ENCODE measurements around the gene COL4A1.

Gene COL4A1

DNA sequence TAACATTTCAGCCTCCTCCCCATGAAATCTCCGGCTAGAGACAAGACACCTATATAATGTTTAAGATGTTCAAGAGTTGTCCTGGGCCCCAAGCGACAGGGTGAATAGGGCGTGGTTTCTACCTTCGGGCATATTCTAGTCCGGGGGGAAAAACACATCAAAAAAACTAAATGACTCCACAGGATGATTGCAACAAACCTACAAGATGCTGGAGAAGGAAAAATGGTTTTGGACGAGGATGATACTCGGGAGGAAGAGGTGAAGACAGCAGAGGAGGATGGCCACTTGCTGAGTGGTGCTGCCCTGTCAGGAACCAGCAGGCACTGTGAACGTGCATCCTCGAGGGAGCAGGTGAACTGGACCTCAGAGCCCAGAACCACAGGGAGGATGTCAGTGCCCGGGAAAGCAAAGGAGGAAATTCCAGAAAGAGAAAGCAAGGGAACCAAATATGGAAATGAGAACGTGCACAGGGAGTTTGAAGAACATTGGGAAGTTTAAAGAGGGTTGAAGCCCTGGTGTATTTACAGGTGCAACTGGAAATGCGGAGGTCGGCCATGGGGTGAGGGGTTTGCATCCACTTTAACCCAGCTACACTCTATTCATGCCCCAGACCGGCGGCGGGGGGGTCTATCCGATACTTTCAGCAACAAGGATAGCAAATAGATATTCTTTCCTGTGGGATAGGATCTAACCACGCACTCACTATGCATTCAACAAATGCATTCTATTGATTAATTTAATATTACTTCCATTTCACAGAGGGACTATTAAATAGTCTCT lies 50.6 kb downstream of the COL4A1 start:
- DNase-seq: no peak

DNA sequence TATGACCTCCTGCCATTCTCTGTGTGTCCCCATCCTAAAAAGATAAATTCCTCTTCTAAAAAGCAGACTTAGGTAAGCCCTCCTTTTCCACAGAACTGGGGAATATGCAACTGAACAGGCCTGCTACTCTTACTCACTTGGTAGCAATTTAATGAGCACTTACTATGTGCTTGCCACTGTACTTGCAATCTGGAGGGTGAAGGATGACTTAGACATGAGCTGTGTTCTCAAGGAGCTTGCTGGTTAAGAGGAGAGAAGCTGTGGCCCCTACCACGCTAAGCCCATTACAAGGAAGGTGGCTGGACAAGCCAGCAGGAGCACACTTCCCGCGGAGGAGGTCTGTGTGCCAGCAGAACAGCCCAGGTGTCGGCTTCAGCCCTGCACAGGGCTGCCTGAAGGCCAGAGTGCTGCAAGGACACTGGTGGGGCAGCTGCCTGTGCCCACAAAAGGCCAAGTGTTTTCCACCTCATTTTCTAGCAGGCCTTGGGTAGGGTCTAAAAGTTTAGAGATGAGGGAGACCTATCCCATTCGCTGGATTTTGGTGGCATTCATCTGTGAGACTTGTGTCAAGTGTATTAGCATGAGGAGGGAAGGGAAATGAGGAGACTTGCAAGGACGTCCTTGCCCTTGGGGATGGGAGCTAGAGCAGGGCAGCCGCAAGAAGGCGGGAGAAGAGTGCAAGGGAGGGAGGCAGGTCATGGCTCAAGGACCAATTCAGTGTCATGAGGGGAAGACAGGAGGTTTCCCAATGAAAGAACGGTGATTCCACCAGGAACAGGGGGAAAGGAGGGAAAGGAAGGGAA lies 52.0 kb downstream of the COL4A1 start:
- no peak for DNase-seq

DNA sequence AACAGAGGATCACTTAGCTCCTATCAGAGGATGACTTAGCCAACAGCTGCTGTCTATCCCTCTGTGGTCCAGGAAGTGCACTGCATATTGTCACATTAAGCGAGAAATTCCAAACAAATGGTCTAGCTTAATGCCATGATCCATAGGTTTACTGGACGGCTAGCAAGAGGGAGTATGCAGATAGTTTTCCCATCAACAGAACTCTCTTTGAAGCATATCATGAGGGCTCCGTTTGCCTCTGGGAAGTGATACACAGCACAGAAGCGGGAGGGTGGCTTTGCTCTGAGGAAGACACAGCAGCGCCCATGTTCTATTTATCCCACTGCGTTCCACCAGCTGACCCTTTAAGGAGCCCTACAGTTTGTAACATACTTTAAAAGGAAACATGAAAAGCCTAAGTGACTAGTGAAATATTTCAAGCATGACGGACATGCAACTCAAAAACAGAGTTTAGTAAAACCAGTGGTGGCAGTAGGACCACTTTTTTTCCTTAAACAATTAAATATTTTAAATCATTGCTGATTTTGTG lies 52.7 kb downstream of the COL4A1 start:
- no peak for DNase-seq

DNA sequence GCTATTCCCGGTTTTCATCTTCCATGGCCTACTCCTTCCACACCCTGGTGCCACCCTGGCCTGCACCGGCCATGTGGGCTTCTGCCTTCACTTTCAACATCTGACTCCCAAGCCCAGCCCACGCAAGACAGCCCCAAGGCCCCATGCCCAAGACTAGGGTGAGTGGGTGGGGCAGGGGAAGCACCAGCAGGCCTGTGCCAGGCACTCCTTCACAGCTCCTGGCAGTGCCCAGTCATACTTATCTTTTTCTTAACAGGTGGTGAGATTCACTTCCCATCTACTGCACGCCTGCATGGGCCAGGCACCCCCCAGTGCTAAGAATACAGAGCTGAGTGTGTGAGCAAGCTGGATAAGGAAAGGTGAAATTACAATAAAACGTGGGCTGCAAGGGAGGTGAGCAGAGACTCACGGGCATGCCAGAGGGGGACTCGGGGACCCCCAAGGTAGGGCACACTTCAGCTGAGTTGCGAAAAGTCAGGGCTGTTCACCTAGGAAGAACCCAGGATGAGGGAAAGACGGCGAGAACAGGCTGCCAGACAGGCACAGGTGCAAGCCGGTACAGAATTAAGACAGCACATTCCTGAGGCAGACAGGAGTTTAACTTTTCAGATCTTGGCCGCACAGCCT lies 55.7 kb downstream of the COL4A1 start:
- DNase-seq: no peak

DNA sequence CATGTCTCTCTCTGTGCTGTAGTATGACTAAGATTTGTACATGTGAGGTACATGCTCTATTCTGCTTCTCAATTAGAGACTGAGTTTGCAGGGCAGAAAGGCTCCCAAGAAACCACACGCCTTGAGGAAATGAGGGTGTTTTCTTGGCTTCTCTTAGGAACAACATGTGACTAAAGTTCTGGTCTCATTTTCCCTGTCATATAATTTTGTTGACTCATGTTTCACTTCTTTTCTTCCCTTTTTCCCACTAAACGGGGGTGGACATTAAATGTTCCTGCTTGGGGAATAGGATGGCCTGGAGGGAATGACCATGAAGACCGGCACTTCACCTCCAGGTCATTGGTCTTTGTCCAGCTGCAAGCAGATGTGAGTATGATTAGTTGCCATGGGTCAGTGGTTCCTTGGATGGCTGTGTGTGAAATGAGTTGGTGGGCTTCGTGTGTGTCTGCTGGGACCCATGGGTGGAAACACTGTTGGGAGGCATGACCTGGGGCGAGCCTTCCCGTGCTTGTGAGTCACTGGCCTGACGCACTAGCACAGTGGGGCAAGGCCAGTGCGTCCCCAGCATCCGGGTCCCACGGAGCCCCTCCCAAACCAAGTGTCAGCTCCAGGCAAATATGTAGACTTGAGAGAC lies 56.6 kb downstream of the COL4A1 start:
- no peak for DNase-seq

DNA sequence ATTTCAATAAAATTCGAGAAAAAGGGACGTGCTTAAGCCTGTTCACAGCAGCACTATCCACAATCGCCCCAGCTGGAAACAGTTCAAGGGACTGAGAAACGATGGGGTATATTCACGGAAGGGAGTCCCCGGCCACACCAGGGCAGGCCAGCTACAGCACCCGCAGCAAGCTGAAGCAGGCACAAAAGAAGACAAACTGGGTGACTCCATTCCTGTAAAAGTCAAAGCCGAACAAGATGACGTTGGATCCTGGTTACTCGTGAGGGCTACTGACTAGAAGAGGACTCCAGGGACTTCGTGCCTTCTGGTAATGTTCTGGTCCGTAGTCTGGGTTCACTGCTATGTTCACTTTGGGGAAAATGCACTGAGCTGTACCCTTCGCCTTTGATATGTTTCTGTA lies 57.6 kb downstream of the COL4A1 start:
- DNase-seq: no peak

DNA sequence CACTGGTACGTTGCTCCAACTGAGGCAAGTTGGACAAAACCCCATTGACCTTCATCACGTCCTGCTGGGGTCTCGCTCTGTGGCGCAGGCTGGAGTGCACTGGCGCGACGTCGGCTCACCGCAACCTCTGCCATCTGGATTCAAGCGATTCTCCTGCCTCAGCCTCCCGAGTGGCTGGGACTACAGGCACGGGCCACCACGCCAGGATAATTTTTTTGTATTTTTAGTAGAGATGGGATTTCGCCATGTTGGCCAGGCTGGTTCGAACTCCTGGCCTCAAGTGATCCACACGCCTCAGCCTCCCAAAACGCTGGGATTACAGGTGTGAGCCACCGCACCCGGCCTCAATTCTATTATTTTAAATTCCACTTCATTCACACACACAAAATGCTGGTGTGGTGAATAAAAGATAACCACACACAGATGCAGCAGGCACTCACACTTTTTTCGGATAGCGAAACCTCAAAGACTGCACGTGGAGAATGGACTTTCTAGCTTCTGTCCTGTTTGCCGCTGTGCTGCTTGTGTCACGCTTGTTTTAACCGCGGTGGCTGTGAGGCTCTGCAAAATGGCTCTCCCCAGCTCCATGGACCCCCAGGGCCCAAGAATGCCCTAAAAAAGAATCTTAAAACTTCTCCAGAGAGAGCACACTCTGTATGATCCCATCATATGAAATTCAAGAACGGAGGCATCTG lies 58.4 kb downstream of the COL4A1 start:
- no peak for DNase-seq

DNA sequence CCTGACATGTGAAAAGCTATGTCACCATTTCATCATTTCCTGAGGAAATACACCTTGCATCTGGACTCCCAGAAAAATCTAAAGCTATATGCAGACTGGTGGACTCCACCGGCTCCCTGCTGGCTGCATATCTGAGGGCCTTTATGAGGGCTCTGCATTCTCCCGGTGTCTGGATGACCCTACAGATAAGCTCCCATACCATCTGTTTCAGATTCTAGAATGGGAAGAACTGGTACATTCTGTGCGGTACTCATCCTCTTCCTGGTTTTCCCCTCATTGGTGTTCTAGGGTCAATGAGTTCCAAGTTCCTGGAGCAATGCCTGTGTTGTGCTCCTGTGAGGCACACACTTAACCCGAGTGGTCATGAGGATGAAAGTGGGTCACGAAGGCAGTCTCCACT lies 60.4 kb downstream of the COL4A1 start:
- no peak for DNase-seq

DNA sequence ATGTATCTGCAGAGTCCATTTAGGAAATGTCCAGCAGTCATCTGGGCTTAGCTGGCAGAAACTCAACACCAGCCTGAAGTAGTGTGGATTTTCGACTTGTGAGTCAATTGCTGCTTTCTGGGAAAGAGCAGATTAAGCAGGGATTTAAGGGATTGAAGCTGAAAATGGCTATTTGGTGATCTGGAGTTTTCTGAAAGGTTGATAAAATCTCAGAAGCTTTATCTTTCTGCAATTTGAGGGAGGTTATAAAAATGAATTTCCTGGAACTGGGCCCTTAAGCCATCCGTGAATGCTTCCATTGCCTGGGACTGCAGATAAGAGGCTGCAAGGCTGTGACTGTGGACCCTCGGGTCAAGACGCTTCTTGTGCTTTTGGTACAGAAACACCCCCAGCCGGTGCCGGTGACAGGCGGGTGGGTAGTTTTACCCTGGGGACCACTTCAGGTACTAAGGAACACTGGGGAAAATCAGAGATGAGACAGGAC lies 61.5 kb downstream of the COL4A1 start:
- no peak for DNase-seq

DNA sequence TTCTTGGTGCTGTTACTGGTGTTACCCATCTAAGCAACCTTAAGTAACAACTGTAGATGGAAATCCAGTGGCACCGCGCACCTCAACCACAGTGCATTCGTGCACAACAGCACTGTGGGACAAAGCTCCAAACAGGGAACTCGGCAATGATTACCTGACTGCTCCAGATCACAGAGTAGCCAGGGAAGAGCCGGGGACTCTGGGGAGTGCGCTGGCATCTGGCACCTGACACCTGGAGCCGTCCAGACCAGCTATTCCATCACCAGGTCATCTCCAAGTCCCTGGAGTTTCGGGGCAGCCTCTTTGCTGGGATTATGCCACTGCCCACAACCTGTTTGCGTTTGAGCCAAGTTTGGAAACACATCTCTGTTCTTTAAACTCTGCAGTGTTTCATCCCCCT lies 62.0 kb downstream of the COL4A1 start:
- DNase-seq: no peak

DNA sequence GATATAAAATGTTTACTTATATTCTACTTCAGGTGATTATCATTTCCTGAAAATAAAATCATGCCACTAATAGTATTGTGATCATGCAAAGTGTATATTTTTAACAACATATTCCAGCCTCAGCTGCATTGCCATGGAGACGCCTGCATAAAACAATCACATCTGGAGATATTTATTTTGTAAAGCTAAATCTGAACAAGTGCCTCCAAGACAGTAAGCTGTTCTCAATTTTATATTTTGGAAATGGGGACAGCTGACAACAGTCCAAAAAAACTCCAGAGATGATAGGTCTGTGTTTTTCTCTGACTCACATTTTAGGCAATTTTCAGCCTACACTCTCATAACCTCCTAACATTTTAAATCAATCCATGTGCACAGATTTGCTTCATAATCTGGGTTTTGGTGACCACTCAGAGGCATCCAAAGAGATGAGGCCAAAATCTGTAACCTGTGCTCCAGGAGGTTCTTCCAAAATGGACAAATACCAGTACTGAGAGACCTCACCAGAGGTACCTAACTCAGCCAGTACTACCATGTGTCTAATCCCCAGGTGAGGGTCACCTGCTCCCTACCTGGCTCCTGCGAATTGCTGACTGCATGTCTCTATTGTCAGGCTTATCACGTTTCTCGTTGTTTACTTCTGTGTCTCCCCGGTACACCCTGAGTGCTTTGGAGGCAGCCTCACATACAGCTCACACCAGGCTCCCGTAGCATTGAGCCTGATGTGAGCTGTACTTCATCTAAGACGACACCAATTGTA lies 62.7 kb downstream of the COL4A1 start:
- no peak for DNase-seq

DNA sequence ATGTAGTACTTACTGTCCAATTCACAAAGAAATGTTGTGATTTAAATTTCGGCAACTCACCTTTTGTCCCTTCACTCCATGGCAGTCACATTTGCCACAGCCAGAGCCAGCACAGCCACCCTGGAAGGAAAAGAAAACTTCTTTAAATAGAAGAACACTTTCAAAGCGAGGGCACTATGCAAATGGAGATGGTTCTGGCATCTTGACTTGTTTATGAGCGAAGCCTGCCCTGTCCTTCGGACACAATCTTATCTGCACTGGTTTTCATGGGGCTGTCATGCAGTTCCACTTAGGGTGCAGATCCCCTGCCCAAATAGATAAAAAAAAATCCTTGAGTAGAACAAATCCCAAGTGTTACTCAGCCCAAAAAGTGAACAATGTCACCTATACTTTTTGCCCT lies 64.3 kb downstream of the COL4A1 start:
- no peak for DNase-seq

DNA sequence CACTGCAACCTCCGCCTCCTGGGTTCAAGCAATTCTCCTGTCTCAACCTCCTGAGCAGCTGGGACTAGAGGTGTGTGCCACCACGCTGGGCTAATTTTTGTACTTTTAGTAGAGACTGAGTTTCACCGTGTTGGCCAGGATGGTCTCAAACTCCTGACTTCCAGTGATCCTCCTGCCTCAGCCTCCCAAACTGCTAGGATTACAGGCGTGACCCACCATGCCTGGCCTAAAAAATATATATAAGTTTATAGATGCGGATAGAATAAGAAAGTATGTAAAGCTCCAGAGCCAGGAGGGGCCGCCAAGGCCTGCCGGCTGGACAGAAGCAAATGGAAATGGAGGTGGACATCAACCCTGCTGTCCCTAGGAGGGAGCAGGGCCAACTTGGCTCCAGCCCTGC lies 66.0 kb downstream of the COL4A1 start:
- no peak for DNase-seq

DNA sequence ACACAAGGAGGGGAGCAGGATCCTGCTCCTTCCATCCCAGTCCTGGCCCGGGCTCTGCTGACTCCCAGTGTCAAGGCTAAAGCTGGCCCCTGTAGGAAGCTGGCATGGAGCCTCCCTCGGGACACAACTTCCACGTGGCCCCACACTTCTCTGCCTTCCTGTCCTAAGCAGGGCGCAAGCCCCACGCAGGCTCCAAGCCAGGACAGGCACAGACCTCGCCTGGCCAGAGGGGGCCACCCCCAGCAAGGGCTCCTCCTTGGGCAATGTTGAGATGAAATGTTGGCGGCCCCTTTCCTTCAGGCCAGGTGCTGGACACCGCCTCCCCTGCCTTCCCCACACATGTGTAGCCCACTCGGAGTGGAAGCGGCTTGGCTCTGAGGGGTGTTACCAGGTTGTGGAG lies 66.6 kb downstream of the COL4A1 start:
- DNase-seq: no peak

DNA sequence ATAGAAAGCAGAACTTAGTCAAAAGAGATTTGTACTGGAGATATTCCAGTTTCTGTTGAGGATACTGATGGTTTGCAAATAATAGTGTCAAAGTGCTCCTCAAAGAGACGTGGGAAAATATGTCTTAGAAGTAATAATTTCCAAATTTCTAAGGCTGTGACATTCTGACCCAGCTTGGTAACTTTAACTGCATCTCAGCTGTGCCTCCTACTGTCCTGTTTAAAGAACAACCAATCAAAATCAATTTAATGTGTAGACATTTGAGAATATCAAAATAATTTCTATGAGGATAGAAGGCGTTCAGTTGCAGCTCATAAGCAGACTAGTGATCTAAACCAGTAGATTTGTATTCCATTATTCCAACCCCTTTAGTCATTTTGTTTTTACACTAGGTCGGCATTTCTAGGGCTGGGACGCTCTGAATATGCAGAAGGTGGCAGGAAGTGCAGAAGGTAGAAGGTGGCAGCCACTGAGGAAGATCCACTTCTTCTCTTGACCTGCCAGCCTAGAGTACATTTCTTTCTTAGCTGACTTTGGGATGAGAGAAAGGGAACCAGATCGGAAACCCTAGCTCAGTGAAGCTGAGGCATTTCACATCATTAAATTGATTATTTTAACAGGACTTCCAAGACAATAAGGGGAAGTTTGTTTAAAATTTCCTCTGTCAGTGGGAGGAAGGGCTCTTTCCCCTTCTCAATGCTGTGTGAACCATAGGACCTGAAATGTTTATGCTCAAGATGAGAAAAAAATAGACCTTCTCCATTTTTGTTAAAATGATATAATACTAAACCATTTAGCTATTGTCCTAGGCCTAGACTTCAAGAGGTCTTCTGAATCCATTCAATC lies 67.5 kb downstream of the COL4A1 start:
- no peak for DNase-seq

DNA sequence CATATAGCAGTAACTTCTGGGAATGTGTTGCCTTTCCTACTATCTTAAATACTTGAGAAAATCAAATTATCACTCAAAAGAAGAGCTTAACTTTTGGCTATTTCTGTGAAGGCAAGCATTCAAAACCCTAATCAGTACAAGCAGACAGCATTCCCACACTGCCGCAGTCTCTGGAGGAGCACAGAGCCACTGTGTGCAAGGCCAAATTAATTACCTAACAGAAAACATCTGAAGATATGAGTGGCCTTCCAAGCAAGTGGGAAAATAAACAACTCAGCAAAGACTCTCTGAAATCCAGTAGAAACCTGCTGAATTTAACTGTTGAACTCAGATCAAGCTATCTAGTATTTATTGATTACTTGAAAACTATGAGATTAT lies 68.2 kb downstream of the COL4A1 start:
- no peak for DNase-seq

DNA sequence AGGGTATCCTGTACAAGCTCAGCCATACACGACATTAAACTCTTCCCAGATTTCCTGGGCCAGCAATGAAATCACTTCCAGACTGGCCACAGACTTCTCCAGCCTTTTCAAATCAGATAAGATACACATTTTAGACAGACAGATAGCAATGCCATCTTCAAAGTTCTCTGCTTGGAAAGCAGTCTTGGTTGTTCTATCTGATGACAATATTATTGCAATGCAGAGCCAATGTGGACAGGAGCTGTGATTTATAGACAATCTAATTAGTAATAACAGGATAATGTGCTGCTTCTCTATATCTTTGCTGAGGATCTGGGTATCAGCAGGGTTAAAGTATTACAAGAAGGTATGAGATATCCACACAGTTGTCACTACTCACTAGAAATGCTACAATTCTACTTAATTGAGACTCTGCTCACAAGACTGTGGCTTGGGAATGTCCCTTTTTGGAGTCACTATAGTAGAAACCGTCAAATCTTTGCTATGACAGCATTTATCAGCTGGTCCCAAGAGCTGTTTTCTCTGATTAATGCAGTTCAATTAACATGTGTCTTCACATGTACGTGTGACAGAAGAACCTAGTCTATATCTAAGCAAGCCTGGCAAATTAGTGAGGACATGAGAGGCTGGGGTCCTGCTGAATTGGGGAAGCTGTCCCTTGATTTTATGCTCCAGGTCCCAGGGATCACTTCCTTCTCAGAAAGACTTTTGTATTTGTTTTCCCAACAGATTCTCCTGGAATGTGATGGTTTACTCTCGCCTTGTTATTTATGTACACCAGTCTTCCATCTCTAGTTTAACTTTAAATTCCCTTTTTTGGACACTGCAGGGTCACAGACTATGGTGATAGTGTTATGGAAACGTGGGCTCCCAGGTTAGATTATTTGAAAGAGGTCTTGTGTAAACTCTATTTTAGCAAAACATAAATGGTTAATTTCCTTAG lies 68.8 kb downstream of the COL4A1 start:
- DNase-seq: no peak

DNA sequence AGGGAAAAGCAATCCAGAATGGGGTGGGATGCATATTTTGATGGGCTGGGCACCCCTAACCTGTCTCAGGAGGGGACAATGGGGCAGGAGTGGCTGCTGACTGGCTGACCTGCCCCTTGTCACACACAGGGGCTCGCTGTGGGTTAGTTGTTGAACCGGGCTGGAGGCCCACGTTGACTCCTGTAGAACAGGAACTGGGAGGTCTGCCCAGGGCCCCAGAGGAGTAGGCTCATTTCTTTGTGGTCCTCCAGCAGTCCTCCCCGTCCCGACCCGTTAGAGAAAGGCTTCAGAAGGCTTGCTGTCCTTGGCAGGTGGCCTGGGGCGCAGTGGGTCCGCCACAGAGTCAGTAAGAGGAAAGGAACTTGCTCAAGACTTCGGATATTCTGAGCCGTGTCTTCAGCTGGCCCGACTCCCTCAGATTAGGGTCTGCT lies 70.1 kb downstream of the COL4A1 start:
- no peak for DNase-seq

DNA sequence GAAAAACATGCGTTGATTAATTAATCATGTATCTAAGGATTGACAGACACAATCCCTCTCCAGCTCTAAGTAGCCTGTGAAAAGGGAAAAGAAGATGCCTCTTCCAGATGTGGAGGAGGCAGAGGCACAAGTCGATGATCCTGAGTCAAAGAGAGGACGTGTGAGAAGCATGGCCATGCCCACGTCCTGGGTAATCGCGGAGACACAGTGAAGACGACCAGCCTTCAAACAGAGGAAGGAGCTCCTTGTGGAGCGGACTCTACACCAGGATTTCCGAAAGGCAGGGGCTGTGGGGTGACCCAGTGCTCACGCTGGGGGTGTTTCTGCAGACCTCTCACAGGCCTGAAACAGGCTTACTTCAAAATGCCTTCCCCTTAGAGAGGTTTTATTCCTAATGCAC lies 70.5 kb downstream of the COL4A1 start:
- DNase-seq: no peak

DNA sequence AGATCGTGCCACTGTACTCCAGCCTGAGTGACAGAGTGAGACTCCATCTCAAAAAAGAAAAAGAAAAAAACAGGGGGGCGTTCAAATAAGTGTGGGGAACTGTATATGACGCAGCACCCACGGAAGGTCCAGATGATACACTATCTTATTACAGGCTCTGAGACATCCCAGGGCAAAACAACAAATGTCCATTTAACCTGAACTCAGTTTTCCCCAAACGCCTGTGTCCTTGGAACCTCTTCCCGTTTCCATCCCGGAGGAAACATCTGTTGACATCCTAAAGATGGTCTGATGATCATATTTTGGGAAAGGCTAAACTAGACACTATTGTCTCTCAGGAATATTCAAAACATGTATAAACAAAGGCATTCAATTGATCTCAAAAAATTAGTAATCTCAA lies 72.4 kb downstream of the COL4A1 start:
- no peak for DNase-seq

Measured in CD4-positive, alpha-beta T cell treated with Interleukin-10 for 1 hour (primary cell).